Activated CD8-positive, alpha-beta memory T cell treated with anti-CD3 and anti-CD28 coated beads for 48 hours (primary cell): Measurements from ENCODE around the gene SNORC.
"Not testable (repeated sequence)": the region's sequence is repeated elsewhere in the genome, so short reads cannot be mapped to it uniquely, and the experiment has no call there.

Source experiments
- DNase-seq, 3 experiments: peaks; one replicate each; pipeline ENCODE4 v3.0.0-alpha.2; 2020; ENCODE audit warnings: low read depth in 2 of 3, low spot score in 2 of 3

Gene SNORC

GRCh38 chr2:232870018-232870765, at the start of gene SNORC:
Gene SNORC, plus strand, starts transcription at chr2:232870264. Its CDS starts 78 bp downstream, at chr2:232870342.
- no peak for DNase-seq

GRCh38 chr2:232829988-232830387, 40.1 kb upstream of the SNORC start:
- DNase-seq: no peak

GRCh38 chr2:232831496-232831895, 38.6 kb upstream of the SNORC start:
- DNase-seq: no peak

DNA sequence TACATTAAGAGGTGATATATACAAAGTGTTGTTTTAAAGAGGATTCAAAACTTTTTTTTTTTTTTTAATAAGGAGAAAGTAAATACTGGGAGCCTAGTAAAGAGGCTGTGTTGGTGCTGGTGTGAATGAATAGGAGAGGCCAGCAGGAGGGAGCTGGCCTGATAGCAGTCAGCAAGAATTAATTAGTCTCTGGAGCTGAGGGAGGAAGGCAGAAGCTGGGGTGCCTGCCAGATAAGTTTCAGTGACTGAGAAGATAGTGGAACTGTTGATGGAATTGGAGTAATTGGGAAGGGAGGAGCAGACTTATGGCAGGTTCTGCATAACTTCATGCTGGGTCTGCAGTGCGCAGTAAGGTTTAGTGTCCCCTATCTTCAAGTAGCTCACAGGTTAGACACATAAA, 36.2 kb upstream of the SNORC start:
- no peak for DNase-seq

DNA sequence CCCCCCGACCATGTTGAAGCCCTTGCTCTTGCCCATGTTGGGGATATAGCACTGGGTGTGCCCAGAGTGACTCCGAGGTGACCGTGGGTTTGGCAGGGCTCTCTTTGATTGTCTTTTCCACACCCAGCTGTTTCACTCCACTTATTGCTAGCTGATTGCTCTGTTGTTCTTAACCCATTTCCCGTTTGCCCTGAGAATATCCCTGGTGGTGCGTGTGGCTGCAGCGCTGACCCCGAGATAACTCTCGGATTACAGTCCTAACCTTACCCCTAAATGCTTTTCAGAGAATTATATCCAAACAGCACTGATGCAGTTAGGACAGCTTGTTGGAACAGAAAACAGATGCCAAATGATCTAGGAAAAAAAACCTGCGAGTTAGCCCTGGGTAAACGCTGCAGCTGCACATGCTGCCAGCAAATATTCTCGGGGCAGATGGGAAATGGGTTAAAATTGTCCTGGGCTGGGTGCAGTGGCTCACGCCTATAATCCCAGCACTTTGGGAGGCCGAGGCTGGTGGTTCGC, 34.3 kb upstream of the SNORC start:
- no peak for DNase-seq

GRCh38 chr2:232836934-232837333, 33.1 kb upstream of the SNORC start:
- DNase-seq: no peak

GRCh38 chr2:232838406-232838874, 31.6 kb upstream of the SNORC start:
- DNase-seq: peak in 2 of 3 experiments; percentile 9 to 11

GRCh38 chr2:232839411-232840079, 30.5 kb upstream of the SNORC start:
- DNase-seq: no peak

DNA sequence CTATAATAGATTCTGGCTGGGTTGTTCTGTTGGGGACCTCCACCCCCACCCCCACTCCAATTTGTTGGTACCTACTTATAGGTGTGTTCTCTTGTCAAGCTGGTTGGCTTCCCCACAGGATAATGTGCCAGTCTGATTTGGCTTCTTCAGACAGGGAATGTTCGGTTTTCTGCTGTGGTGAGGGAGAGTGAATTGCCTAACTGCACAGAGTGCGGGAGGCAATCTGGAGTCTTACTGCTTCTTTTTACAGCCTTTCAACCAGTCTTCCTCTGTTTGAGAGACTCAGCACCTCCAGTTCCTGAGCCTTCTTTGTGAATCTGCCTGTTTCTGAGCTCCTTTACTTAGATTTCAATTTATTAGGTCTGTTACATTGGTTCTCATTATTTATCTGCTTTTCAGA, 27.4 kb upstream of the SNORC start:
- no peak for DNase-seq

- DNase-seq: no peak
Observed at GRCh38 chr2:232843834-232844233, 26.2 kb upstream of the SNORC start.

DNA sequence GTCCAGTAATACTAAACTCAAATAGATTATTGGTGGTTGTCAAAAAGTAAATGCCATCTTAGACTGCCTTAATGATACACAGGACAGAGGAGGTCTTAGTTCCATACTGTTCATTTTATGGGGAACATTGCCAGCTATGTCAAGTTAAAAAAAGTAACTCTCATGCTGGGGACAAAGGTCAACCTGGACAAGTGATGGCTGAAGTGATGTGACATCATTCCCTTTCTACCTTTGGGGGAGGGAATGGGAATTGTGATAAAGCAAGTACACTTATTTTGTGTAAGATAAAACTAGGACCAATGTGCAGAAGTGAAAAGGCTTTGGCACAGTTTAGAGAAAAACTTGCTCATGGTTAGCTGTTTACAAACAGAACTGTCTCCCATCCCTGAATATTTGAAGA, 24.0 kb upstream of the SNORC start:
- DNase-seq: no peak

GRCh38 chr2:232850039-232850438, 20.0 kb upstream of the SNORC start:
- DNase-seq: no peak

DNA sequence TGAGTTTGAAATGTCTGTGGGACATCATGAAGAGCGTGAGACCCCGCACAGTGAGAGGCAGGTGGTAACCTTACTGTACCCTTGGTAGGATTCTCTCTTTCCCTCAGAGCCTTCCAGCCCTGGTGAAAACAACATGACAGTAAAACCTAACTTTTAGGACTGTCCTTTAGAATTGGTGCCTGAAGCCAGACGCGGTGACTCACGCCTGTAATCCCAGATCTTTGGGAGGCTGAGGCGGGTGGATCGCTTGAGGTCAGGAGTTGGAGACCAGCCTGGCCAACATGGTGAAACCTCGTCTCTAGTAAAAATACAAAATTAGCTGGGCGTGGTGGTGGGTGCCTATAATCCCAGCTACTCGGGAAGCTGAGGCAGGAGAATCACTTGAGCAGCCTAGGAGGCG, 18.0 kb upstream of the SNORC start:
- not testable (repeated sequence) for DNase-seq

DNA sequence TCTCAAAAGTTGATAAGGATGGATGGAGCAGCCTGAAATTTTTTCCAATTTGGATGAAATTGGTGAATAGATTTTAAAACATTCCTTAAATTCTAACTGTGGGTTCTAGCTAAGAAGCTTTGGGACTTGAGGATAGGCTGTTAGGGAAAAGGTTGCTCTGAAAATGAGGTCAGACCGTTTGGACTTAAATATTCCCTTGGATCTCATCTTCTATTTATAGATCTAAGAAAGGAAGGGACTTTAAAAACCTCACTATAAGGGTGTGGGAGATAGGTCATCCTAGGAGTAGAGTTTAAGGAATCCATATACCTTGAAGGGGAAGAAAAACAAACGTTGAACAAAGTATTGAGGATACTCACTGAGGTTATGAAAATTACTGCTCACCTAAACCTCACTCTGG, 17.4 kb upstream of the SNORC start:
- no peak for DNase-seq

GRCh38 chr2:232854082-232854481, 16.0 kb upstream of the SNORC start:
- DNase-seq: no peak

DNA sequence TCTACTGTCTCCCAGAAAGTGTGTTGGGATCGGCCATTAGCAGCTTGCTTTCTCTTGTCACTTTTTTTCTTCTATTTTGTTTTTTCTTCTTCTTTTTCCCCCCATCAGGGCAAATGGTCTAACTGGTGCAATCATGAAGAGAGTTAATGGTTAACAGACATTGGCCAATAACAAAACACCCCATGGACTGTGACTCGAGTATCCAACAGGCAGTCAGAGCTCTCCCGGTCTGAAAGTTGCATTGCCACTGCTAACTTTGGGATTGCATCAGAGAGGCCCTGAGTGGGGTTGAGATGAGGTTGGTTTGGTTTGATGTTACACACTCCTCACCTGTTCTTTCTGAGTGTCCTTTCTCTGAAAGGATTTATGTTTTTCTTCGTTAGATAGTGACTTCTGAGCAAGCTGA, 12.9 kb upstream of the SNORC start:
- no peak for DNase-seq

DNA sequence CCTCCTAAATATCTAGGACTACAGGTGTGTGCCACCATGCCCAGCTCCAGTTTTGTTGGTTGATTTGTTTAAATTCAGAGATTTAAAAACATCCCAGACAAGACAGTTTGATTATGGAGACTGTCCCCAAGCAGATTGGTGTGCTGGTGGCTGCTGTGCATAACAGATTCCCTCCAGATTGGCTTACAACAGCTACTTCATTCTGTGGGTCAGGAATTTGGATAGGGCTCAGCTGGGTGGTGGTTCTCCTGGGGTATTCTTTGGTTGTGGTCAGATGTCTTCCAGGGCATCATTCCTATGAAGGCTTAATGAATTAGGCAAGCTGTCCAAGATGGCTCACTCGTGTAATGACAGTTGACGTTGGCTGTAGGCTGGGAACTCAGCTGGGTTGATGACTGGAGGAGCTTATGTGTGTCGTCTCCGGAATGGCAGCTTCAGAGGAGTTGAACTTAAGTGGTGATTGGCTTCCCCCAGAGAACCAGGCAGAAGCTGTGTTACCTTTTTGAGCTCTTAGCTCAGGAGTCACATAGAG, 10.6 kb upstream of the SNORC start:
- DNase-seq: no peak

GRCh38 chr2:232860593-232861241, 9.3 kb upstream of the SNORC start:
- DNase-seq: no peak

DNA sequence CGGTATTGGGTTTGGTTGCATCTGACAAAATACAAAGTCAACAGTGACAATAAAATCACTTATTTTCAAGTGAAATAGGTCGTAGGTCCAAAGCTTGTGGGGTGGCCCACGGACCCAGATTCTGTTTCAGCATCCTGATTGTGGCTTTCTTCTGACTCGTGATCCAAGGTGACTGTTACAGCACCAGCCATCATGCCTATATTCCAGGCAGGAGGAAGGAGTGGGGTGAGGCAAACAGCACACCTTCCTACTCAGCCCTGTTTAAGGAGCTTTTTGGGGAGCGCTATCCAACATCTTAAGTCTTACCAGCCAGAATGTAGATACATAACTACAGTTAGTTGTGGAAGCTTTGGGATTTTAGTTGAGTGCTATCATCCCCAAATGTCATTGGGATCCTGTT, 8.7 kb upstream of the SNORC start:
- no peak for DNase-seq

DNA sequence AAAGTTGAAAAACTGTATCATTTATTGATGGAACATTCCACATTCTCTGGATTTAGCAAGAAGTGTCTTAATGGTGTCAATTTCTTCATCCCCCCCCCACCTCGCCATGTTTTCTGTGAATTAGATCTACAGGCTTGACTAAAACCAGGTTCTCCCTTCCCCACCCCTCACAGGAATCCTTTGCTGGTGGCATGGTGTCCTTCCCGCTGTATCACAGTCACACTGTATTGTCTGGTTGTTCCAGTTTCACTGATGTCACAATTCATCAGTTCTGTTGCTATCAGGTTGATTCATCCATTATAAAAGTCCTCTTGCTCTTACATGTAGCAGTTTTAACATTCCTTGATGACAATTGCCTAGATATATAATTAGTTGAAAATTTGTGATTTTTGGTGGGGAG, 6.1 kb upstream of the SNORC start:
- DNase-seq: no peak

DNA sequence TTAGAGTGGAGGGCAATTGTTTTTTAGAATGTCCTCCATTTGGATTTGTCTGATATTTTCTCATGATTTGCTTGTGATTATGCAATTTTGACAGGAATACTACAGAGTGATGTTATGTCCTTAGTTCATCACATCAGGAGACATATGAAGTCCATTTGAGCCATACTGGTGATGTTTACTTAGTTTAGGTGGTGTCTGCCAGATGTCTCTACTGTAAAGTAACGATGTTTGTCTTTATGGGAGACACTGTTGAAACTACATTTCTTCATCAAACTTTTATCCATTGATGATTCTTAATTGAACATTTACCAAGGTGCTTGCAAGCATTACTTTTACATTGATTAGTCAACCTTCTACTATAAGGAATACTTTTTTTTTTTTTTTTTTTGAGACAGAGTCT, 4.9 kb upstream of the SNORC start:
- DNase-seq: no peak

- no peak for DNase-seq
Observed at GRCh38 chr2:232866104-232866503, 4.0 kb upstream of the SNORC start.
